ENCODE results near the gene OSBPL9.

- TF ChIP-seq, protein P1, sequence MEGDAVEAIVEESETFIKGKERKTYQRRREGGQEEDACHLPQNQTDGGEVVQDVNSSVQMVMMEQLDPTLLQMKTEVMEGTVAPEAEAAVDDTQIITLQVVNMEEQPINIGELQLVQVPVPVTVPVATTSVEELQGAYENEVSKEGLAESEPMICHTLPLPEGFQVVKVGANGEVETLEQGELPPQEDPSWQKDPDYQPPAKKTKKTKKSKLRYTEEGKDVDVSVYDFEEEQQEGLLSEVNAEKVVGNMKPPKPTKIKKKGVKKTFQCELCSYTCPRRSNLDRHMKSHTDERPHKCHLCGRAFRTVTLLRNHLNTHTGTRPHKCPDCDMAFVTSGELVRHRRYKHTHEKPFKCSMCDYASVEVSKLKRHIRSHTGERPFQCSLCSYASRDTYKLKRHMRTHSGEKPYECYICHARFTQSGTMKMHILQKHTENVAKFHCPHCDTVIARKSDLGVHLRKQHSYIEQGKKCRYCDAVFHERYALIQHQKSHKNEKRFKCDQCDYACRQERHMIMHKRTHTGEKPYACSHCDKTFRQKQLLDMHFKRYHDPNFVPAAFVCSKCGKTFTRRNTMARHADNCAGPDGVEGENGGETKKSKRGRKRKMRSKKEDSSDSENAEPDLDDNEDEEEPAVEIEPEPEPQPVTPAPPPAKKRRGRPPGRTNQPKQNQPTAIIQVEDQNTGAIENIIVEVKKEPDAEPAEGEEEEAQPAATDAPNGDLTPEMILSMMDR (IDR thresholded peaks at IDR 0.05), result no peak
- TF ChIP-seq POLR2A (IDR thresholded peaks at IDR 0.05), result no peak
- no peak for TF ChIP-seq POLR2AphosphoS5 (IDR thresholded peaks at IDR 0.05)
- no peak for TF ChIP-seq EP300 (IDR thresholded peaks at IDR 0.05)
These were observed 72.8 kb downstream of the OSBPL9 start for GRCh38 chr1:51689643-51690042.
